ENCODE measurements around the gene MRPL20.

Gene MRPL20

GRCh38 chr1:1438531-1439381, 31.7 kb upstream of the MRPL20 start:
- TF ChIP-seq CTCF (conservative IDR thresholded peaks at IDR 0.05; ENCODE audit: low read depth): no peak
- CTCF ChIA-PET: no interaction called here
- H3K27ac ChIP-seq: no peak overlapping the region
- DNase-seq (ENCODE audit: low spot score): no peak
- POLR2A ChIA-PET (ENCODE audit: low non-redundant PET): interaction anchor here (1.1 kb wide), 2 partner anchors 31 to 39 kb away, joined by 3 read pairs; no protein-coding TSS in a partner anchor

GRCh38 chr1:1437904-1438376, 30.8 kb upstream of the MRPL20 start:
- ChIA-PET POLR2A (ENCODE audit: low non-redundant PET) (interaction anchor here (1.1 to 1.3 kb wide), 3 partner anchors 30 to 38 kb away, joined by 3 to 6 read pairs (median 3); partner anchors contain the start of gene MRPL20), CTCF (interaction anchor here (1.6 kb wide), 1 partner anchor 38 kb away, joined by 4 read pairs; no protein-coding TSS in a partner anchor)
- H3K27ac ChIP-seq: no peak overlapping the region
- TF ChIP-seq CTCF (conservative IDR thresholded peaks at IDR 0.05; ENCODE audit: low read depth): no peak
- no peak for DNase-seq (ENCODE audit: low spot score)

- ChIA-PET POLR2A (ENCODE audit: low non-redundant PET) (interaction anchor here (0.7 to 1.3 kb wide), 3 partner anchors 30 to 38 kb away, joined by 3 to 6 read pairs (median 3); partner anchors contain the start of genes CCNL2 and MRPL20), CTCF (interaction anchor here (1.6 kb wide), 1 partner anchor 37 kb away, joined by 4 read pairs; no protein-coding TSS in a partner anchor)
- no peak for DNase-seq (ENCODE audit: low spot score)
- TF ChIP-seq CTCF (conservative IDR thresholded peaks at IDR 0.05; ENCODE audit: low read depth): no peak
- no peak overlapping the region for H3K27ac ChIP-seq
These were observed 30.2 kb upstream of the MRPL20 start for GRCh38 chr1:1437033-1437903.

- no peak for DNase-seq (ENCODE audit: low spot score)
- POLR2A ChIA-PET (ENCODE audit: low non-redundant PET): interaction anchor here (0.7 to 1.3 kb wide), 2 partner anchors 29 to 38 kb away, joined by 3 to 6 read pairs; partner anchors contain the start of genes CCNL2 and MRPL20
- CTCF ChIA-PET: interaction anchor here (1.6 kb wide), 1 partner anchor 37 kb away, joined by 4 read pairs; no protein-coding TSS in a partner anchor
- no peak overlapping the region for H3K27ac ChIP-seq
- no peak for TF ChIP-seq CTCF (conservative IDR thresholded peaks at IDR 0.05; ENCODE audit: low read depth)
These were observed 29.5 kb upstream of the MRPL20 start for GRCh38 chr1:1436630-1437032.

- ChIA-PET POLR2A (ENCODE audit: low non-redundant PET) (interaction anchor here (1.3 kb wide), 1 partner anchor 29 kb away, joined by 6 read pairs; the partner anchor contains the start of gene MRPL20), CTCF (no interaction called here)
- no peak for TF ChIP-seq CTCF (conservative IDR thresholded peaks at IDR 0.05; ENCODE audit: low read depth)
- DNase-seq (ENCODE audit: low spot score): no peak
- H3K27ac ChIP-seq: peak overlapping the region; percentile 42; the same call in 1 of the 2 replicates
These were observed 29.0 kb upstream of the MRPL20 start for GRCh38 chr1:1435911-1436629.

Data from RWPE1 (cell line).